Stimulated activated naive CD8-positive, alpha-beta T cell treated with anti-CD3 and anti-CD28 coated beads, Interleukin-15, Interleukin-2, amounts not matched to agents 100 U/mL and 50 U/mL, for 24 hours (primary cell): ENCODE results near the gene SPINK8.
"Not testable (repeated sequence)": the region's sequence is repeated elsewhere in the genome, so short reads cannot be mapped to it uniquely, and the experiment has no call there.

Experiments used
- ATAC-seq: fragments of 150-1000 bp; cut with Tn5 transposase; one replicate; pipeline ENCODE4 v1.10.0; 2021
- DNase-seq: peaks from one replicate; pipeline ENCODE4 v3.0.0; 2021

Gene SPINK8

DNA sequence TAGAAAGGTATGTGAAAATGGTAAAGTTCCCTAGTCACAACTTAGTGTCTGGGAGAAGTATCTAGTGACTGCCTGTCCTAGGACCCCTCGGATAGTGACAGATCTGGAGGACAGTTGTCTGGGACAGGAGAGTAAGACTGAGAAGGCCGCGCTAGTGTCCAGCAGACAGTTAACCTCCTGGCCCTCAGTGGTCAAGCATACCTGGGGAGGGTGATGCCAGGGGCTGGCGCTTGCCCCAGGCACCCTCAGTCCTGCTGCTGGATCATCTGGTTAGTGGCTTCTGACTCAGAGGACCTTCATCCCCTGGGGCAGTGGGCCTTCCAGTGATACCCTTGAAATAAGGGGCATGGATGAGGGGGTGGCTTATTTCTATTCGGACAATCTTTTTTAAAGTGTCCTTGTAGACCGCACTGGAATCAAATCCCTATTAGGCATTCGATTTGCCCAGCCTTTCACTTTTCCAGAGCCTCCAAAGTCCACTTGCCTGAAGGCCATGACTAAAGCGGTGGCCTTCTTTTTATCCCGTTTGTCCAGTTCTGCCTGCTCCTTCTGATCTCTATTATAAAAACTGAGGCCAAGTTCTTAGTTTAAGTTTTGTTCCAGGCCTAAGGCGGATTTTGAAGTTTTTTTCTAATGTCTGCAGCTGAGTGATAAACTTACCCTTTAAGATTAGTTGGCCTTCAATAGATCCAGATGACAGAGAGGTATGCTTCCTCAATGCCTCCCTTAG is 1.6 kb downstream of the SPINK8 start:
- not testable (repeated sequence) for ATAC-seq, DNase-seq

DNA sequence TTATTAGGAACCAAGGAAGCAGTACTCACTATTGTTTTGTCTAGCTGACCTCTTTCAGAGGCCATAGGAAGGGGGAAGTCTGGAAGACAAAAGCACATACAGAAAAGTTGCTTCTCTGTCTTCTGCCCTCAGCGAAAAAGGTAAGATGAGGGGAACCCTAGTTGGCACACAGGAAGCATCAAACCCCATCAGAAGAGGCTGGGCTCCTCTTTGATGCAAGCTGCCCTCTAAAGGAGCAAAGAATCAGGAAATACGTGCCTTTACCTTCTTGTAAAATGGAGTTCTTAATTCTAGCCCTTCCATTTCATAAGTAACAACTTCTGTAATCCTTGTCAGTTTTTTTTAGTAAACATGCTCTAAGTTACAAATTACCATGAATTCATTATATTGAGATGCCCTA is 12.5 kb downstream of the SPINK8 start:
- no peak for ATAC-seq

DNA sequence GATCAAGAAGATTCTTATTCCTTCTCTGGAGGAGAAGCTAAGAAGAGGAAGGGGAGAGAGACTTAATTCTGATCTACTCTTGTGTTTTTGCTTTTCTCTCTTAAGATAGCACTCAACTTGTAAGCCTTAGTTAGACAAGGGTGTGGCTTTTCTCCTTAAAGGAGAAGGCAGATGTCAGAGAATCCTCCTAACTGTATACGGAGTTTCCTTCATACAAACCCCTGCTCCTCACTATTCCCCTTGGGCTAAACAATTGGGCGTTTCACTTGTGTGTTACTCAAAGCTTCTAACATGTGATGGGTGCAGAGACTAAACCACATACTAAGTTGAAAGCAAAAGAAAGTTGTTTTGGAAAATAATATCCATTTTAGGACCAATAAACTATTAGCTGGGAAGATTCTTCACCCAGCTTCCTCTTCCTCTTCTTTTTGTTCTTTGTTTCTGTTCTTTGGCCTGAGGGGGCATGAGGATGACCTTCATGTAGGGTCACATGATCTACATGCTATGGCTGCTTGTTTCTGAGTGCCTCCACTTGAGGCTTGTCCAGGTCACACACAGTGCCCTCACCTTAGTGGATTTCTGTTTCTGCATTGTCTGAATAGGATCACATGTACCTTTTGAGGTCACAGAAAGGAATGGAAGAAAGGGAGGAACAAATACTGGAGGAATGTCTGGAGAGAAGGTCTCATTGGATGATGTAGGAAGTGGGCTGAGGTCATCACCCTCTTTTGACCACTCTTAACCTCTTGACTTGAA is 14.6 kb downstream of the SPINK8 start:
- no peak for ATAC-seq
- DNase-seq: no peak

More for the DNA sequence above, 12.5 kb downstream of the SPINK8 start:
- no peak for DNase-seq

DNA sequence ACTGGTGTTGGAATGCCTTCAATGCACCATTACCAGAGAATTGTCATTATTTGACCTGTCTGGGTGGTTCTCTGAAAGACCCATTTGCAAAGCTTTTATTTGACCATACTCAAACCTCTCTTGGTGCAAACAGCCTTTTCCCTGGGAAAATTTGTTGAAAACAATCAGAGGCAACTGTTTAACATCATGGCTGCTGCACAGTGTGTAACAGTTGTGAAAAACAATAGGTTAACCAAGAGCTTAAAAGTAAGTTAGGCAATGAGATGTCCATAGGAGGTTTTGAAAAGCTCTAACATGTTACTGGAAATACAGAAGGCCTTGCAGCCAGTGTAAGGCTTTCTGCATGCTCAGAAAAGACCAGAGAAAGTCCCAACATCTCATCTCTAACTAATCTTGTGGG is 18.9 kb downstream of the SPINK8 start:
- ATAC-seq (no peak), DNase-seq (no peak)

DNA sequence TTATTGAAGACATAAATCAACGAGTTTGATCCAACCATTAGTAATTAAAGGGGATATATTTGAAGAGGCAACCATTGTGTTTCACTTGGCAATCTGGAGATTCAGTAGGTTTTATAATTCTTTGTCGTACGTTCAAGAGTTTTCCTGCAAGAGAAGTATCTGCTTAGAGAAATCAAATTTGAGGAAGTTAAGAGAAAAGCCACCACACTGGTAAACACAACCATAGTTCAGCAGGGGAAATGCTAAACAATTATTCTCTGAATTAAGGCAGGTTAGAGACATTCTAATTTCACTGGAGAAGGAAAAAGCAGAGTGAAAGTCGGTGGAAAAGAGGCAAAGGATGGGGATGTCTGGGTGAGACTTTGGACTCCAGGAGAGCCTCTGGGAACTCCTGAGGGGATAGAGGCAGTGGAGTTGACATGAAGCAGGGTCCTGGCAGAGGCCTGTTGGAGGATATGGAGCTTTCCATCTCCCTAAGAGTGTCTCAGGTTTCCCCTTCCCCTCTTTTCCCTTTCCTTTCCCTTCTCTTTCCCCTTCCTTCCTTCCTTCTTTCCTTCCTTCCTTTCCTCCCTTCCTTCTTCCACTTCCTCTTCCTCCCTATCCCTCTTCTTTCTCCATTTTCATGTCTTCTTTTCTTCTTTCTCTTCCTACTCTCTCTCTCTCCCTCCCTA is 26.5 kb downstream of the SPINK8 start:
- ATAC-seq (no peak), DNase-seq (no peak)

DNA sequence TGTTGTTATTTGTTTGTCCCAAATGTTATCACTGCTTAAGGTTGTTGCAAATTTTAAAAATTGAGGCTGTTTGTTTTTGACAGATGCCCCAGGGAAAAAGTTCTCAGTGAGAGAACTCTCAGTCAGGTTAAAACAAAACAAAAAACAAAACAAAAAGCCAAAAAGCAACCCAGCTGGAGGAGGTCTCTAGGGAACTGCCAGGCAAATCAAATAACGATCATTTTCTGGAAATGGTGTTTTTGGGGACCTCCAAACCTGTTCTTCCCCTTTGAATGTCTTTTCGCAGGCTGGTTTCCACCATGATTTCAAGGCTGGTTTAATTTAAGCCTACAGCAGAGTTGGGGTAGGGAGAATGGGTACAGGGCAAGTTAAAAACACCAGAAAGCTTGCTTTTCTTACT is 27.2 kb downstream of the SPINK8 start:
- ATAC-seq: no peak
- DNase-seq: no peak

DNA sequence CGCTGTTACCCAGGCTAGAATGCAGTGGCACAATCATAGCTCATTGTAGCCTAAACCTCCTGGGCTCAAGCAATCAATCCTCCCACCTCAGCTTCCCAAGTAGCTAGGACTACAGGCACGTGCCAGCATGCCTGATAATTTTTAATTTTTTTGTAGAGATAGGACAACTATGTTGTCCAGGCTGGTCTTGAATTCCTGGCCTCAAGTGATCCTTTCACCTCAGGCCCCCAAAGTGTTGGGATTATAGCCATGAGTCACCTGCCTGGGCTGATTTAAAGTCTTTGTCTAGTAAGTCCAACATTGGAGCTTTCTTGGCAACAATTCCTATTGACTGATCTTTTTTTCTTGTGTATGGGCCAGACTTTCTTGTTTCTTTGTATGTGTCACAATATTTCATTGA is 28.1 kb downstream of the SPINK8 start:
- DNase-seq (no peak), ATAC-seq (no peak)

DNA sequence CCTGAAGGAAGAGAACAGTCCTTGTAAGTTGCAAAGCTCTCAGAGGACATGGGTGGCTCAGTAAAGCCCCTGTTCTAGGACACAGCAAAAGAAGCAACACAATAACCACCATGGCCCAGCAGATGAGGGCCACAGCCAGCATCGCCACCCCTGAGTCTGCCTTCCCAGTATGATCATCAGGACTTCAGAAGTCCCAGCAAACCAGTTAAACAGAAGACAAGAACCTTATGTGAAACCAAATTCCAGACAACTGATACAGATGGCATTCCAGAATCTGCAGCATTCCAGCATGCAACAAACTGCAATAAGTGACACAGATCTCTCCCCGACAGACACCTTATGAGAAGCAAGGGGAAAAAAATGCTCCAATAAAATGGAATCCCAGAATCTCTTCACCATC is 30.4 kb downstream of the SPINK8 start:
- ATAC-seq (no peak), DNase-seq (no peak)

DNA sequence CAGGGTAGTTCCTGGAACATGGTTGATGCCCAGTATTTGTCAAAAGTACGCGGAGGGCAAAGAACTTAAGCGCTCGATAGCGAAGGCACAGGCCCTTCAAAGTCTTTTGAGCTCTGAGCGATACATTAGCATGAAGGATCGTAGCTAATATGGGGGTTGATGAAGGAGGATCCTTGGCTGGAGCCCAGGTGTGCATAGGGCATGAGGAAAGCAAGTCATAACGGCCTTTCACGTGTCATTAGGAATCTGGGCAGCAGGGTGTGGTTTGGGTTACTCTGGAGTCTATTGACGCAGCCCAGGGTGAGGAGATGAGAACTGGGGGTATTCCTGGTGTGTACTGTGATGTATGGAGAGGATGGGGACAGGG is 31.7 kb downstream of the SPINK8 start:
- DNase-seq (peak; percentile 15), ATAC-seq (no peak)

DNA sequence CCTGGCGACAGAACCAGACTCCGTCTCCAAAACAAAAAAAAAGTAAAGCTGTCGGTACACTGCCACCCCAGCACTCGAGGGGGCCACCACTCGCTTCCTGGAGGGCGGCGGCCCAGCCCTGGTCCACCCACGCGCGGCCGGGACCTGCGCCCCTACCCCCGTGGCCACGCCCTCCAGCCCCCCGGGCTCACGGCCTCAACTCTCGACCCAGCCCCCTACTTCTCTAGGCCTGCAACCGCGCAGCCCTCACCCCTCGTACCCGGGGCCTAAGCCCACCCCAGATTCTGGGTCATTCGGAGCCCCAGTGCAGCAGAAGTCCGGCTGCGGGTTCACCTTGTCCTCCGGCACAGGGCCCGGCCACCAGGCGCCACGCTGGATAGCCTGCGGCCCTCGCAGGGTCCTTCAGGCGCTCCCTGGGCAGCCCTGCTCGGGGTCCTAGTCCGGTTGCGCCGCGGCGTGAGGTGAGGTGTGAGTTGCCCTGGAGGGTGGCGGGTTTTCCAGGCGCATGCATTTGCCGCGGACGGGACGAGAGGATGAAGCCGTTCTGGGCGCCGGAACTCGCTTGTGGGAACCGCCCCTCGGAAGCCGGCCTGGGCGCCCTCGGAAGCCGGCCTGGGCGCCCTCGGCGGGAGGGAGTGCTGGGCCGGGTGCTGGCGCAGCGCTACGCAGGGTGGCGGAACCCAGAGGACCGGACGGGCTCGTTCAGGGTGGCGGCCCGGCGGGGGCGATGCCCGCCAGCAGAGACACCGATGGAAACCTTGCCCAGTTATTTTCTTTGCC is 32.3 kb downstream of the SPINK8 start, which contains the start of gene NME6:
TSS of gene NME6 (minus strand) at position 348 of the 780 bp plus-strand sequence.
- peak; percentile 92 for ATAC-seq
- peak; percentile 97 for DNase-seq

DNA sequence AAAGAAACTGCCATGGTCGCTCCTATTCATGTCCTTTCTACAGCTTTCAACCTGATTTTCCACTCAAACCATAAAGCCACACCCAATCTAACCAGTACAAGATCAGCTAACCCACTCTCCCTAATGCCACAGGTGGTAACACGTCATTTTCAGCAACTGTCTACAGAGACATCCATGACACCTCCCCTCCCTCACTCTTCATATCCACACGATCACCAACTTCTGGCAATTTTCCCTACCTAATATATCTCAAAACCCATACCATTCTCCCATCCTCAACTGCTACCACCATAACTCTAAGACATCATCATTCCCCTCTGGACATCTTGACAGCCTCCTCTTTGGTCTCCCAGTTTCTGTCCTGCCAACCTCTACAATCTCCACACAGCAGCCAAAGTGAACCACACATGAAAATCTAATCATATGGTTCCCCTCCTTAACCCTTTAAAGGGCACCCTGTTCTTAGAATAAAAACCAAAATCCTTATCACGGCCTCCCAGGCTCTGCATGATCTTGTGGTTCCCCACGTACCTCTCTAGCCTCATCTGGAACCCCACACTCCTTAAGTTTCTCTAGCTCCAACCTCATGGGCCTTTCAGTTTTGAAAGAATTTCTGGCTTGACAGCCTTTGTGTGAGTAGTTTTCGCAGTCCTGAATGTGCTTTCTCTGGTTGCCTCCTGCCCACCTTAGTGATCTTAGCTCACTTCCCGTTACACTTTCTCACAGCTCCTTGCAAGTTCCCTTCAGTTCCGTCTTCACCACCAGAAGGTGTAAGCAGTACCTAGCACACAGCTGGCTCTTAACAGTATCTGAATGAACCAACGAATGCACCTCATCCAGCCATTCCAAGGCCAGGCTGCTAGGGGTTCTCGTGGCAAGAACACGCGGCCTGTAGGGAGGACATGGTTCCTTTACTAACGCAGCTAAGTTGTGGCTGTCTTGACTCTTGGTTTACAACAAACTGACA is 33.4 kb downstream of the SPINK8 start:
- DNase-seq (peak; percentile 33), ATAC-seq (peak; percentile 29)

DNA sequence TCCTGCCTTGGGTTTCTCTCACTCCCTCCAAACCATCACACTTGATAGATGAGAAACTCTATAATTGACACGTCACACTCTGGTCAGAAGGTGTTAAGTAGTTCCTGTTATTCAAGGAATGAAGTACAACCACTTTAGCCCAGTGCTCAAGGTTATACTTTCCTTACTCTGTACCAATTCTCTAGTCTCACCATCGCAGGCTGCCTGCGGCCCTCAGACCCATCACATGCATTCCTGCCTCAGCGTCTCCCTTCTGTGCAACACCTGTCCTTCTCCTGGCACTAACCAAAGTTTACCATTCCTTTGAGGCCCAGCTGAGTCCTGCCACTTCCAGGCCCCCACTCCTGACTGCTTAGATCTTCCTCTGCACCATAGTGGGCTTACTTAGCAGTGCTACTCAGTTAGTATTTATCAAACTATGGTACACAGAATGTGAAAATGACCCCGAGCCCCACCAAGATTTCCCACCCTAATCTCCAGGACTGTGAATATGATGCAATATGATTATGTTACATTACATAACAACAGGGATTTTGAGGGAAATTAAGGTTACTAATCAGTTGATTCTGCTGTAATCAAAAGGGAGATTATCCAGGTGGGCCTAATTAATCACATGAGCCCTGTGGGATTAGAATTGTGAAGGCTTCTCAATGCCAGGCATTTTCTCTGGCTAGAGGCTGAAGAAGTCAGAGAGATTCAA is 36.2 kb downstream of the SPINK8 start:
- DNase-seq (no peak), ATAC-seq (no peak)

DNA sequence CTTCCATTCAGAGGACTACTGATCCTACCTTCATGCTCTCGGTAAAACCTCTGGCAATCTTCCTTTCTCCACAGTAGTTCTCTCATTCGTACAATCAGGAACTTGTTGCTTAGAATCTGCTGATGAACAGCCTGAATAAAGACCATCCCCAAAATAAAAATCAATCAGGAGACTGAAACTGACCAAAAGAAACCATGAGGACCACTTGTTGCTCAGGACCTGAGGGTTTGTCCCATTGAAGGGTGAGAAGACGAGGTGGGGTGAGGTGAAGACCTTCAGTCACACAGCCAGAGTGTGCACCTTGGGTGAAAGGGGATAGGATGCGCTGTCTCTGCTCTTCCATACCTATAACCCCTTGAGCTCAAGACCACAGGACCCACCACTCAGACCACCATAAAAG is 36.8 kb downstream of the SPINK8 start:
- ATAC-seq: no peak
- DNase-seq: no peak

DNA sequence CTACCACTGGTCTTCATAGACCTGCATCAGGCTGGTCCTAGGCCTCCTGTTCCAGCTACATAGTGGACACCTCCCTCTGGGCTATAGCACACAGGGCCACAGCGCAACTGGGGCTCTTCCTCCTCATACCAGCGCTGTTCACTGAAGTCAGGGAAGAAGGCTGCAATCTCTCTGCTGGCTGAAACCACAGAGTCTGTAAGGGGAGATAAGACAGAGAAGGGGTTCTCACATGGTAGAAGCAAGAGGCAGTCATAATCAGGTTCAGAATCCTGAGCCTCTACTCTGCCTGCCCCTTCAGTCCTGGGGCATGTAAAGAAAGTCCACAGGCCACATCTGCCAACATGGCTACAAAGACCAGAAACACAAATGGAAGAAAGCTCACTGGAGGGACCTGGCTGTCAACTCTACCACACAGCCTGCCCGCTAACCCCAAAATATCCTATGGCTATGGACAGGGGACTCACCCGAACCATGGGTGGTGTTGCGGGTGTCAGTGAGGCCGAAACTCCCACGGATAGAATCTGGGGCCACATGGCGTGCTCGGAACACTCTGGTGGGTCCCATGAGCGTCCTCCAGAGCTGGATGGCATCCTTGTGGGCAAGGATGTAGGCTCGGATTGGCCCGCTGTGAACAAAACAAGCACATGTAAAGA is 38.7 kb downstream of the SPINK8 start:
- no peak for DNase-seq
- no peak for ATAC-seq

DNA sequence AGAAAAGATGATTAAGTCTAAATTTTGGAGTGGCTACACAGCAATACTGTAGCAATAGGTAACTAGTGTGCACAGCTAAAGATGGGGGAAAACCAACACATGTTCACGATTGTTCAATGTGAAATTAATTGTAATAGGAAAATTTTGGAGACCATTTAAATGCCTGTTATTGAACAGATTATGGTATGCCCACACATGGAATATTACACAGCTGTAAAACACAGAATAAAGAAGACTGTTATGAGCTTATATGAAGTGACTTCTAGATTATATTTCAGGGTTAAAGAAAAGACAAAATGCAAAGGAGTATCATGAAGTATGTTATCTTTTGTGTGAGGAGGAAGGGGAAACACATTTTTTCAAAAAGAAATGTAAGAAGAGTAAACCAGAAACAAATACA is 43.8 kb downstream of the SPINK8 start:
- no peak for DNase-seq
- ATAC-seq: no peak

DNA sequence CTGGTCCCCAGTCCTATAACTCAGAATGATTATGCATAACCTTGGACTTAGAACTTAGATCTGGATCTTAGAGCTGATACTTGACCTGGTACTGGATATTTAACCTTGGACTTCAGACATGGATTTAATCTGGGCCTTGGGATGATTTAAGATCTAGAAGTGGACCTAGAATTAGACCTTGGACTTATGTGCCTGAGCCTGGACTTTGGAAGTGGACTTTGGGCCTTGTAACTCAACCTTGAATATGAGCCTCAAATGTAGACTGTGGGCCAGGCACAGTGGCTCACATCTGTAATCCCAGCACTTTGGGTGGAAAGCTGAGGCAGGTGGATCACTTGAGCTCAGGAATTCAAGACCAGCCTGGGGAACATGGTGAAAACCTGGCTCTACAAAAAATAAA is 46.4 kb downstream of the SPINK8 start:
- no peak for ATAC-seq
- DNase-seq: no peak

DNA sequence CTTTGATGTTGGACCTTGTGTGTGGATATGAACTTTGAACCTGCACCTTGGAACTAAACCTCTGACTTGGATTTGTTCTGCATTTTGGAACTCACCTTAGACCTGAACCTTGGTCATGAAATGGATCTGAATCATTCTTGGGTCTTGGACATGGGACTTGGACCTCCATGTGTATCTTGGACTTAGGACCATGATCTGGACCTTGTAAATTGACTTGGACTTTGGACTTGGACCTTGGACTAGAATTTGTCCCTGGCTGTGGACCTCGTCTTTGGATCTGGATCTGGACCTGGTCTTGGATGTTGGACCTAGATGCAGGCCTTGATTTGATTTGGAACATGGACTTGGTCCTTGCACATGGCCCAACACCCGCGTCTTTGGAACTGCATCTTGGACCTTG is 47.2 kb downstream of the SPINK8 start:
- DNase-seq: no peak

DNA sequence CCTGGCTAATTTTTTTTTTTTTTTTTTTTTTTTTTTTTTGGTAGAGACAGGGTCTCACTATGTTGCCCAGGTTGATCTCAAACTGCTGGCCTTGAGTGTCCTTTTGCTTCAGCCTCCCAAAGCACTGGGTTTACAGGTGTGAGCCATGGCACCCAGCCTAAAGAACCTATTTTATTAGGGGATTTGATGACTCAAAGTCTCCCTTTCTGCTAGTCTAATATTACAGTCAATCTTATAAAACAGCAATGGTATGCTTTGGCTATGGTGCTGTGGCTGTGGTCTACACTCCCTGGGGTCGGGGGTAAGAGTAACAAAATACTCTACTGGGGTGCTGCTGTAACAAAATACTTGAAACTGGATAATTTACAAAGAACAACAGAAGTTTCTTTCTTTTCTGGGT is 47.8 kb downstream of the SPINK8 start:
- DNase-seq (no peak), ATAC-seq (no peak)

More for the DNA sequence above, 47.2 kb downstream of the SPINK8 start:
- no peak for ATAC-seq

DNA sequence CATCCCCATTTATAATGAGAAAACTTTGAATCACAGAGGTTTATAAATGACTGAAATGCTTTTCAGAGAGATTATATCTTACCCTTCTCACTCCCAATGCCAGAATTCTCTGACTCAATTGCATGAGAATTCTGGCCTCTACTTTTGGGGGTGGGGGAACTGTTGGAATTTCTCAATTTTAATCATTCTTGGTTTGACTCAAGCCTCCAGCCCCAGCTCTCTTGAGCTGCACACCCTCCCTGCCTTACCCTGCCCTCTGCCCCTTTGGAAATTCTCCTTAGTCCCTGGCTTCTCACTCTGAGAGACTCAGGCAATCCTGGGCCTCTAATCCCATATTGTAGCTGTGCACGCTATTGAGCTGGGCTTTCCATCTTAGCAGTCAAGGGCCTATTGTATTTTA is 48.3 kb downstream of the SPINK8 start:
- no peak for DNase-seq
- no peak for ATAC-seq

DNA sequence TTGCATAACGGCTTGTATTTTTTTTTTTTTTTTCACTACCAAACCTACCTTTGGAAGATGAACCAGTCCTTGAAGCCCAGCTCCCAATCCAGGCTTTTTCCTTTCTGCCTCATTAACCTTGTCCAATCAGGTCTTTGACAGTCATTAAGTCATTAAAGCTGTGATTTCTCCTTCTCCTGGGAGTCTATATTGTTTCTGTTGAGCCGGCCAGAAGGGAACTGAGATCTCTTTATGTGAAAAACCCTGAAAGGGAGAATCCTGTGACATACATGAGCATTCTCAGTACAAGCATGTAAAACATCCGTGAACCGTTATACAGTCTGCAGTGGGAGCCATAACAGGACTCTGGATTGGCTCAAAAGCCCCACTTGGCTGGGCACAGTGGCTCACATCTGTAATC is 52.6 kb downstream of the SPINK8 start:
- DNase-seq (no peak), ATAC-seq (no peak)
